K562 (cell line): ENCODE results near the gene NTM. TPM values are rescaled to one million over a fixed set of nuclear protein-coding genes. Genes with fewer than 3 reads are reported as not detected.

Experiments used
- ATAC-seq: fragments of 200-7000 bp; cut with Tn5 transposase; 3 replicates; pipeline ENCODE4 v1.9.1; 2020; ENCODE audit warnings: moderate library complexity
- BruUV-seq: library from RNA; stranded (reverse); fragments of 400-500 nt; replicated peaks from 2 replicates; lab custom pipeline; 2021; lab: Mats Ljungman, UMichigan
- CTCF ChIA-PET: fragments of 300-600 bp; formaldehyde crosslinking; extraction: SDS; loops from one replicate; lab custom pipeline; 2021; ENCODE audit warnings: low intra/inter-chr PET ratio; lab: Yijun Ruan, JAX
- POLR2A ChIA-PET: fragments of 300-600, 350-650 bp; sonication (Branson Sonifier 250); formaldehyde crosslinking; extraction: SDS; loops from one replicate; lab custom pipeline; 2021; ENCODE audit warnings: antibody characterized with exemption, inconsistent platforms; lab: Yijun Ruan, JAX
- DNase-seq, 4 experiments: peaks; one replicate each; pipeline versions ENCODE4 v3.0.0 to v3.0.0-alpha.2; 2011 to 2018; ENCODE audit warnings: low spot score in 3 of 4, mixed read lengths in 3 of 4; ENCODE audit errors: extremely low read depth in 1 of 4
- FAIRE-seq: peaks from 2 replicates; lab custom pipeline; 2011; peaks lifted over from hg19 to GRCh38; lab: Jason Lieb, UNC
- H2AFZ ChIP-seq: 2 replicates; pipeline ENCODE4 v1.6.0; 2011; ENCODE audit warnings: low read depth, low read length, control low read depth, inconsistent platforms
- H3K27ac ChIP-seq: fragments of 200-600 bp; 3 replicates; pipeline ENCODE4 v1.8.0; 2011; ENCODE audit warnings: low read depth, mild to moderate bottlenecking, control low read depth, inconsistent platforms, low read length, moderate library complexity, mixed read lengths; ENCODE audit errors: extremely low read depth
- H3K27me3 ChIP-seq, 2 experiments: fragments of 300-600 bp in 1 of 2; 2 replicates in 1 of 2; 3 replicates in 1 of 2; pipeline versions ENCODE4 v1.6.0 to v1.8.0; 2011; ENCODE audit warnings: inconsistent platforms in 2 of 2, low read length in 2 of 2, mild to moderate bottlenecking in 1 of 2, mixed read lengths in 1 of 2, moderate library complexity in 1 of 2; ENCODE audit not compliant: control insufficient read depth in 2 of 2, insufficient read depth in 2 of 2
- H3K36me3 ChIP-seq: fragments of 300-600 bp; 3 replicates; pipeline ENCODE4 v1.8.0; 2011; ENCODE audit warnings: mild to moderate bottlenecking, low read length, inconsistent platforms; ENCODE audit not compliant: control insufficient read depth, insufficient read depth
- H3K4me1 ChIP-seq, 2 experiments: fragments of 200-600 bp in 1 of 2; replicated peaks in 1 of 2; 2 replicates in 1 of 2; 3 replicates in 1 of 2; pipeline versions ENCODE4 v1.5.1 to v1.8.0; 2011; ENCODE audit warnings: inconsistent platforms in 2 of 2, low read length in 2 of 2, mild to moderate bottlenecking in 1 of 2, mixed read lengths in 1 of 2, moderate library complexity in 1 of 2; ENCODE audit not compliant: control insufficient read depth in 2 of 2, insufficient read depth in 2 of 2
- H3K4me2 ChIP-seq: 2 replicates; pipeline ENCODE4 v1.6.1; 2011; ENCODE audit warnings: low read length, control low read depth, inconsistent platforms, mixed read lengths; ENCODE audit not compliant: insufficient read depth
- H3K4me3 ChIP-seq: fragments of 200-600 bp; sonication (generic), shearing (Covaris generic); 2 replicates; pipeline ENCODE4 v1.5.1; 2016; ENCODE audit warnings: control low read depth, inconsistent platforms
- H3K79me2 ChIP-seq: fragments of 200-600 bp; 3 replicates; pipeline ENCODE4 v1.8.0; 2011; ENCODE audit warnings: low read length, inconsistent platforms; ENCODE audit not compliant: control insufficient read depth, insufficient read depth
- H3K9ac ChIP-seq, 2 experiments: 2 replicates each; pipeline versions ENCODE4 v1.6.0 to v1.6.1; 2011; ENCODE audit warnings: low read depth in 2 of 2, low read length in 2 of 2, control low read depth in 1 of 2, inconsistent platforms in 1 of 2, mild to moderate bottlenecking in 1 of 2, mixed read lengths in 1 of 2; ENCODE audit not compliant: insufficient read depth in 1 of 2
- H3K9me1 ChIP-seq: one replicate; pipeline ENCODE4 v1.6.0; 2011; ENCODE audit warnings: inconsistent platforms, mild to moderate bottlenecking, low read length, moderate library complexity; ENCODE audit not compliant: control insufficient read depth, insufficient read depth
- H3K9me3 ChIP-seq: replicated peaks from 2 replicates; pipeline ENCODE4 v1.5.1; 2011; ENCODE audit warnings: low read depth, low read length, inconsistent platforms; ENCODE audit not compliant: control insufficient read depth, insufficient read depth
- H4K20me1 ChIP-seq: replicated peaks from 2 replicates; pipeline ENCODE4 v1.6.1; 2011; ENCODE audit warnings: low read length, inconsistent platforms, mixed read lengths; ENCODE audit not compliant: control insufficient read depth, insufficient read depth
- CREB3L1 ChIP-seq: fragments of 450-650 bp; IDR thresholded peaks from 2 replicates; pipeline ENCODE4 v1.6.1; 2014; ENCODE audit warnings: low read depth, mild to moderate bottlenecking, moderate library complexity, borderline replicate concordance
- GATAD2A ChIP-seq: fragments of 450-650 bp; IDR thresholded peaks from 2 replicates; pipeline ENCODE4 v1.6.1; 2017
- GTF2B ChIP-seq: IDR thresholded peaks from 2 replicates; pipeline ENCODE4 v1.6.1; 2011; ENCODE audit not compliant: insufficient read length; ENCODE audit errors: extremely low read depth
- MTA2 ChIP-seq: fragments of 450-650 bp; IDR thresholded peaks from 2 replicates; pipeline ENCODE4 v1.6.1; 2016; ENCODE audit warnings: low read depth
- MXI1 ChIP-seq: IDR thresholded peaks from 2 replicates; pipeline ENCODE4 v1.6.1; 2011; ENCODE audit warnings: low read depth, mild to moderate bottlenecking, improper control_type of control experiment, low read length
- NELFE ChIP-seq: IDR thresholded peaks from 2 replicates; pipeline ENCODE4 v1.6.1; 2011; ENCODE audit warnings: mild to moderate bottlenecking; ENCODE audit not compliant: insufficient read depth, insufficient read length
- NR2C1 ChIP-seq, 2 experiments: fragments of 450-650 bp; IDR thresholded peaks; 2 replicates each; pipeline ENCODE4 v1.6.1; 2017; ENCODE audit warnings: mild to moderate bottlenecking in 2 of 2, antibody characterized with exemption in 1 of 2, inconsistent platforms in 1 of 2, missing compliant biosample characterization in 1 of 2, missing genetic modification characterization in 1 of 2
- POLR3A ChIP-seq: IDR thresholded peaks from 2 replicates; pipeline ENCODE4 v1.6.1; 2011; ENCODE audit warnings: borderline replicate concordance, mild to moderate bottlenecking, moderate library complexity; ENCODE audit not compliant: insufficient read length, insufficient read depth; ENCODE audit errors: extremely low read depth
- PTRF ChIP-seq: fragments of 450-650 bp; IDR thresholded peaks from 2 replicates; pipeline ENCODE4 v1.6.1; 2016; ENCODE audit warnings: mild to moderate bottlenecking, missing genetic modification characterization, missing compliant biosample characterization
- TAL1 ChIP-seq: fragments of 450-650 bp; IDR thresholded peaks from 2 replicates; pipeline ENCODE4 v1.6.1; 2016; ENCODE audit warnings: mild to moderate bottlenecking
- ZNF124 ChIP-seq: sonication (generic); formaldehyde crosslinking; IDR thresholded peaks from 2 replicates; pipeline ENCODE4 v1.8.1; 2022; ENCODE audit warnings: missing genetic modification reagents
- ZNF184 ChIP-seq: sonication (generic); formaldehyde crosslinking; IDR thresholded peaks from 2 replicates; pipeline ENCODE4 v1.5.0; 2020; ENCODE audit warnings: missing genetic modification reagents
- ZNF253 ChIP-seq: fragments of 250-450 bp; sonication (Bioruptor Pico); conservative IDR thresholded peaks from 2 replicates; pipeline ENCODE4 v1.6.1; 2021; ENCODE audit warnings: mild to moderate bottlenecking
- WGBS: fragments of 100-300 bp; shearing (Covaris generic); methylation state at CpG from one replicate; pipeline ENCODE4 v1.1.6; 2016; ENCODE audit warnings: low coverage, mixed read lengths; ENCODE audit not compliant: insufficient coverage; ENCODE audit errors: missing lambda C conversion rate; 5-methylcytosine and 5-hydroxymethylcytosine counted together
- in situ Hi-C: fragments of 300-500 bp; cut with MboI; formaldehyde crosslinking; loops from 4 replicates; pipeline ENCODE4 v1.15.0; 2018; ENCODE audit warnings: inconsistent platforms, mixed read lengths
- intact Hi-C: fragments of 100-400 bp; cut with micrococcal nuclease; formaldehyde crosslinking; loops from 2 replicates; pipeline ENCODE4 v1.14.2; 2022
- polyA plus RNA-seq, 8 experiments: library from polyadenylated mRNA; depleted of rRNA in 4 of 8; stranded (reverse) in 5 of 8; unstranded in 3 of 8; fragments of >200 nt; fragmentation: Nextera tagmentation in 2 of 8; fragmentation: Illumina TruSeq in 1 of 8; extraction: Ambion mirVana in 2 of 8; extraction: Trizol in 1 of 8; gene quantifications; 2 replicates each; pipeline versions ENCODE4 v1.2.1 to v1.2.3, GENCODE V29; 2011 to 2014; ENCODE audit warnings: inconsistent platforms in 1 of 8, missing spikeins in 1 of 8
- total RNA-seq, 7 experiments: library from RNA; depleted of rRNA in 6 of 7; stranded (reverse); fragments of >200 nt in 6 of 7; fragmentation: Illumina TruSeq in 2 of 7; extraction: Trizol in 2 of 7; gene quantifications; 2 replicates each; pipeline versions ENCODE4 v1.2.1 to v1.2.3, GENCODE V29; 2011 to 2021; ENCODE audit warnings: low replicate concordance in 1 of 7

The NTM gene
- total and polyA plus RNA-seq, 9 of the 15 experiments (the other 6 are each of a cell fraction or from before 2014, with no cell fraction given), result not detected

GRCh38 chr11:131449036-131450019 is 78.9 kb downstream of the NTM start:
- H3K9me1 ChIP-seq, result no peaks in the 10 kb centered on the region
- H2AFZ ChIP-seq, result no peak overlapping the region
- H3K79me2 ChIP-seq, result no peaks in the 10 kb centered on the region
- TF ChIP-seq PTRF (tag), result no peak
- TF ChIP-seq GATAD2A, result no peak
- TF ChIP-seq MXI1, result no peak
- no peak for TF ChIP-seq NELFE
- TF ChIP-seq NR2C1 (IDR thresholded peaks at IDR 0.05), result no peak
- TF ChIP-seq NR2C1 (tag; IDR thresholded peaks at IDR 0.05), result no peak
- no peak for TF ChIP-seq ZNF184
- no peak for TF ChIP-seq ZNF253
- no peak for TF ChIP-seq ZNF124 (CRISPR knock-in tag)
- no peak for TF ChIP-seq GTF2B
- TF ChIP-seq MTA2, result no peak
- no peak for TF ChIP-seq TAL1
- no peak for TF ChIP-seq CREB3L1
- no peak for TF ChIP-seq POLR3A
- no peak overlapping the region for H3K9ac ChIP-seq
- no peaks in the 10 kb centered on the region for H3K27me3 ChIP-seq
- ATAC-seq, result no peak
- H3K27ac ChIP-seq, result no peak overlapping the region
- H3K9me3 ChIP-seq, result no peaks in the 10 kb centered on the region
- under 1% methylated on average over 17 of the region's 17 CpGs for WGBS
- H3K4me1 ChIP-seq, result no peaks in the 10 kb centered on the region
- CTCF ChIA-PET, result no interaction called here
- H3K4me3 ChIP-seq, result no peak overlapping the region
- BruUV-seq, result no TSS peak
- intact Hi-C loops, result no loop called here
- no peak overlapping the region for H3K4me2 ChIP-seq
- no peaks in the 10 kb centered on the region for H4K20me1 ChIP-seq
- no peaks in the 10 kb centered on the region for H3K36me3 ChIP-seq
- FAIRE-seq, result no peak
- POLR2A ChIA-PET, result interaction anchor here (0.7 kb wide), 2 partner anchors 50 to 54 kb away, joined by 3 to 4 read pairs; no protein-coding TSS in a partner anchor
- DNase-seq, result no peak
- in situ Hi-C loops, result no loop called here
